Trophoblast cell (in vitro differentiated cells and primary cell): ENCODE results near the gene RSBN1L.

Experiments
- DNase-seq, 2 donors: peaks; one replicate each; pipeline ENCODE4 v3.0.0-alpha.2; 2016
- H2AFZ ChIP-seq: 2 replicates; pipeline ENCODE4 v1.6.1; 2013; ENCODE audit warnings: low read length, moderate library complexity, mild to moderate bottlenecking; ENCODE audit not compliant: insufficient read depth, poor library complexity
- H2AK5ac ChIP-seq: 2 replicates; pipeline ENCODE4 v1.6.1; 2013; ENCODE audit warnings: mild to moderate bottlenecking, low read length
- H2BK120ac ChIP-seq: 2 replicates; pipeline ENCODE4 v1.6.1; 2013; ENCODE audit warnings: low read length, mild to moderate bottlenecking, moderate library complexity; ENCODE audit not compliant: insufficient read depth, poor library complexity
- H2BK12ac ChIP-seq: 2 replicates; pipeline ENCODE4 v1.6.1; 2013; ENCODE audit warnings: mild to moderate bottlenecking, low read length, moderate library complexity
- H2BK5ac ChIP-seq: 2 replicates; pipeline ENCODE4 v1.6.1; 2013; ENCODE audit warnings: low read length, low read depth, moderate library complexity, mild to moderate bottlenecking; ENCODE audit not compliant: poor library complexity
- H3K14ac ChIP-seq: 2 replicates; pipeline ENCODE4 v1.6.1; 2013; ENCODE audit warnings: mild to moderate bottlenecking, low read length
- H3K18ac ChIP-seq: 2 replicates; pipeline ENCODE4 v1.6.1; 2013; ENCODE audit warnings: mild to moderate bottlenecking, low read length
- H3K23ac ChIP-seq: 2 replicates; pipeline ENCODE4 v1.6.1; 2013; ENCODE audit warnings: low read length
- H3K27ac ChIP-seq: 2 replicates; pipeline ENCODE4 v1.5.1; 2013; ENCODE audit warnings: low read depth, mild to moderate bottlenecking, inconsistent platforms, low read length, moderate library complexity
- H3K27me3 ChIP-seq: 2 replicates; pipeline ENCODE4 v1.6.1; 2013; ENCODE audit warnings: inconsistent platforms, mild to moderate bottlenecking, low read length, moderate library complexity; ENCODE audit not compliant: insufficient read depth
- H3K36me3 ChIP-seq, 2 experiments: 1 replicate in 1 of 2; 2 replicates in 1 of 2; pipeline ENCODE4 v1.6.1; 2013; ENCODE audit warnings: low read length in 2 of 2, mild to moderate bottlenecking in 2 of 2, moderate library complexity in 1 of 2; ENCODE audit not compliant: insufficient read depth in 2 of 2, control insufficient read depth in 1 of 2
- H3K4ac ChIP-seq: 2 replicates; pipeline ENCODE4 v1.6.1; 2013; ENCODE audit warnings: low read depth, mild to moderate bottlenecking, low read length, moderate library complexity
- H3K4me1 ChIP-seq, 2 experiments: 1 replicate in 1 of 2; 2 replicates in 1 of 2; pipeline ENCODE4 v1.6.1; 2013; ENCODE audit warnings: low read length in 2 of 2, mild to moderate bottlenecking in 2 of 2, moderate library complexity in 1 of 2; ENCODE audit not compliant: insufficient read depth in 2 of 2, control insufficient read depth in 1 of 2
- H3K4me2 ChIP-seq: 2 replicates; pipeline ENCODE4 v1.6.1; 2013; ENCODE audit warnings: inconsistent platforms, mild to moderate bottlenecking, low read length, moderate library complexity
- H3K4me3 ChIP-seq: 2 replicates; pipeline ENCODE4 v1.5.1; 2013; ENCODE audit warnings: mild to moderate bottlenecking, low read depth, low read length, inconsistent platforms
- H3K79me1 ChIP-seq: one replicate; pipeline ENCODE4 v1.6.1; 2013; ENCODE audit warnings: low read length
- H3K79me2 ChIP-seq: 2 replicates; pipeline ENCODE4 v1.6.1; 2013; ENCODE audit warnings: low read length, mild to moderate bottlenecking; ENCODE audit not compliant: control insufficient read depth, insufficient read depth, poor library complexity
- H3K9ac ChIP-seq: 2 replicates; pipeline ENCODE4 v1.6.1; 2013; ENCODE audit warnings: mild to moderate bottlenecking, low read length
- H3K9me3 ChIP-seq: 2 replicates; pipeline ENCODE4 v1.6.1; 2013; ENCODE audit warnings: low read depth, mild to moderate bottlenecking, control low read depth, inconsistent platforms, low read length; ENCODE audit not compliant: insufficient read depth
- H4K12ac ChIP-seq: 2 replicates; pipeline ENCODE4 v1.6.1; 2013; ENCODE audit warnings: low read depth, mild to moderate bottlenecking, low read length, moderate library complexity
- H4K8ac ChIP-seq: 2 replicates; pipeline ENCODE4 v1.6.1; 2013; ENCODE audit warnings: low read depth, mild to moderate bottlenecking, low read length, moderate library complexity
- H4K91ac ChIP-seq: one replicate; pipeline ENCODE4 v1.6.1; 2013; ENCODE audit warnings: low read depth, mild to moderate bottlenecking, low read length, moderate library complexity
- WGBS: extraction: QIAGEN DNeasy Blood & Tissue Kit; methylation state at CpG from one replicate; pipeline ENCODE4 v1.1.7; 2013; ENCODE audit warnings: missing lambda C conversion rate; ENCODE audit not compliant: insufficient read length, insufficient coverage; ENCODE audit errors: extremely low coverage; 5-methylcytosine and 5-hydroxymethylcytosine counted together

Gene RSBN1L

GRCh38 chr7:77687100-77687746 lies 9.0 kb upstream of the RSBN1L start:
- H2AK5ac ChIP-seq = no peak overlapping the region
- H2AFZ ChIP-seq = no peak overlapping the region
- no peak overlapping the region for H3K4me3 ChIP-seq
- H3K4me2 ChIP-seq = no peak overlapping the region
- H2BK120ac ChIP-seq = no peak overlapping the region
- no peak for DNase-seq
- no CpG with 5 or more reads among the region's 1 CpG for WGBS
- H3K9ac ChIP-seq = no peak overlapping the region
- no peaks in the 10 kb centered on the region for H3K4me1 ChIP-seq
- no peaks in the 10 kb centered on the region for H3K9me3 ChIP-seq
- H2BK12ac ChIP-seq = no peak overlapping the region
- no peak overlapping the region for H4K91ac ChIP-seq
- no peak overlapping the region for H4K12ac ChIP-seq
- H3K23ac ChIP-seq = no peak overlapping the region
- H3K18ac ChIP-seq = no peak overlapping the region
- no peaks in the 10 kb centered on the region for H3K79me1 ChIP-seq
- no peak overlapping the region for H3K4ac ChIP-seq
- H3K36me3 ChIP-seq = peaks cover 3 to 7% of the 10 kb centered on the region in 2 experiments
- no peak overlapping the region for H4K8ac ChIP-seq
- no peak overlapping the region for H2BK5ac ChIP-seq
- H3K79me2 ChIP-seq = no peaks in the 10 kb centered on the region
- no peaks in the 10 kb centered on the region for H3K27me3 ChIP-seq
- no peak overlapping the region for H3K14ac ChIP-seq
- H3K27ac ChIP-seq = no peak overlapping the region

GRCh38 chr7:77687747-77688144 lies 8.5 kb upstream of the RSBN1L start:
- Histone ChIP-seq H4K12ac (no peak overlapping the region), H3K9me3 (no peaks in the 10 kb centered on the region), H3K9ac (no peak overlapping the region), H3K4me1 (no peaks in the 10 kb centered on the region), H3K23ac (no peak overlapping the region), H2BK5ac (no peak overlapping the region), H2BK12ac (no peak overlapping the region), H3K27ac (no peak overlapping the region), H3K27me3 (no peaks in the 10 kb centered on the region), H3K4ac (no peak overlapping the region), H2AK5ac (no peak overlapping the region), H3K18ac (no peak overlapping the region), H3K4me2 (no peak overlapping the region), H3K79me1 (no peaks in the 10 kb centered on the region), H2AFZ (no peak overlapping the region), H4K8ac (no peak overlapping the region), H3K14ac (no peak overlapping the region), H3K36me3 (peaks cover 3 to 7% of the 10 kb centered on the region in 2 experiments), H3K79me2 (no peaks in the 10 kb centered on the region), H2BK120ac (no peak overlapping the region), H4K91ac (no peak overlapping the region), H3K4me3 (no peak overlapping the region)
- DNase-seq = no peak
- WGBS = no CpG with 5 or more reads among the region's 1 CpG

DNA sequence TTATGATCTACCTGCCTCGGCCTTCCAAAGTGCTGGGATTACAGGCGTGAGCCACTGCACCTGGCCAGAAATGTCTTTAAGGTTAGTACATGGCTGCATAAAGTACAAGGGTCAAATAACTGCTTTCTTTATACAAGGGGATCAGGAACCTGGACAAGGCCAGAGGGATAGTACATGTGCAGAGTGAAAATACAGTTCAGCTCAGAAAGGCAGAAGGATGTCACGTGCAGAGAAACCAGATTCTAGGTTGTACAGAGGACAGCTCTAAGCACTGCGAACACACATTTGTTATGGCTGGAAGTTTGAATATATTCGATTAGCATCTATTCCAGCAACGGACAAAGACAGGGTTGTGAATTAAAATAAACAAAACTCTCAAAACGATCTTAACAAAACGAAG lies 6.0 kb upstream of the RSBN1L start:
- Histone ChIP-seq H2BK120ac (no peak overlapping the region), H2AK5ac (no peak overlapping the region), H3K36me3 (peaks cover 3 to 5% of the 10 kb centered on the region in 2 experiments), H3K9ac (no peak overlapping the region), H3K79me1 (no peaks in the 10 kb centered on the region), H2AFZ (no peak overlapping the region), H2BK12ac (no peak overlapping the region), H3K9me3 (no peaks in the 10 kb centered on the region), H2BK5ac (no peak overlapping the region), H4K12ac (no peak overlapping the region), H3K4me1 (no peaks in the 10 kb centered on the region), H3K27me3 (no peaks in the 10 kb centered on the region), H4K91ac (no peak overlapping the region), H3K27ac (no peak overlapping the region), H4K8ac (no peak overlapping the region), H3K79me2 (no peaks in the 10 kb centered on the region), H3K23ac (no peak overlapping the region), H3K4ac (no peak overlapping the region), H3K4me2 (no peak overlapping the region), H3K4me3 (no peak overlapping the region), H3K14ac (no peak overlapping the region), H3K18ac (peak overlapping the region; percentile 25)
- no CpG with 5 or more reads among the region's 8 CpGs for WGBS
- DNase-seq = no peak

GRCh38 chr7:77691892-77692491 lies 4.3 kb upstream of the RSBN1L start:
- Histone ChIP-seq H3K9me3 (no peaks in the 10 kb centered on the region), H3K4ac (no peak overlapping the region), H4K12ac (no peak overlapping the region), H4K91ac (no peak overlapping the region), H3K14ac (no peak overlapping the region), H3K18ac (no peak overlapping the region), H3K4me1 (no peaks in the 10 kb centered on the region), H2BK5ac (no peak overlapping the region), H2BK120ac (no peak overlapping the region), H2AK5ac (no peak overlapping the region), H3K23ac (no peak overlapping the region), H3K27me3 (no peaks in the 10 kb centered on the region), H3K79me2 (peaks cover 8% of the 10 kb centered on the region), H3K4me3 (no peak overlapping the region), H4K8ac (no peak overlapping the region), H3K27ac (no peak overlapping the region), H3K36me3 (peaks cover 3 to 5% of the 10 kb centered on the region in 2 experiments), H3K79me1 (peaks cover 8% of the 10 kb centered on the region), H2BK12ac (no peak overlapping the region), H3K4me2 (no peak overlapping the region), H2AFZ (no peak overlapping the region), H3K9ac (no peak overlapping the region)
- DNase-seq = no peak
- WGBS = no CpG with 5 or more reads among the region's 10 CpGs
